ENCODE data around the gene AVPR2. TPM values are rescaled to one million over a fixed set of nuclear protein-coding genes. Genes with fewer than 3 reads are reported as not detected.

AVPR2 gene
- total RNA-seq, 1 experiment from 2014 or later = not detected

GRCh38 chrX:153925387-153925738, 20.9 kb downstream of the AVPR2 start:
- no peaks in the 10 kb centered on the region; the same call in 1 of the 2 replicates for H3K36me3 ChIP-seq (replicated peaks; ENCODE audit: control insufficient read depth, insufficient read depth, low read length)
- no peaks in the 10 kb centered on the region for H3K27me3 ChIP-seq (ENCODE audit: control insufficient read depth, insufficient read depth, low read length)
- H3K4me3 ChIP-seq (ENCODE audit: insufficient read depth, low read depth, low read length) = peak overlapping the region; percentile 66
- DNase-seq = no peak

- H3K27me3 ChIP-seq (ENCODE audit: control insufficient read depth, insufficient read depth, low read length) = no peaks in the 10 kb centered on the region
- no peaks in the 10 kb centered on the region; the same call in 1 of the 2 replicates for H3K36me3 ChIP-seq (replicated peaks; ENCODE audit: control insufficient read depth, insufficient read depth, low read length)
- peak within 1 kb of the TSS; percentile 66 for H3K4me3 ChIP-seq (ENCODE audit: insufficient read depth, low read depth, low read length)
- DNase-seq = peak; percentile 82
These were observed 21.5 kb downstream of the AVPR2 start, which contains the start of gene ARHGAP4 for GRCh38 chrX:153925739-153926551. Gene ARHGAP4, minus strand, starts transcription at chrX:153926264. Its CDS starts 62 bp downstream, at chrX:153926202.

DNA sequence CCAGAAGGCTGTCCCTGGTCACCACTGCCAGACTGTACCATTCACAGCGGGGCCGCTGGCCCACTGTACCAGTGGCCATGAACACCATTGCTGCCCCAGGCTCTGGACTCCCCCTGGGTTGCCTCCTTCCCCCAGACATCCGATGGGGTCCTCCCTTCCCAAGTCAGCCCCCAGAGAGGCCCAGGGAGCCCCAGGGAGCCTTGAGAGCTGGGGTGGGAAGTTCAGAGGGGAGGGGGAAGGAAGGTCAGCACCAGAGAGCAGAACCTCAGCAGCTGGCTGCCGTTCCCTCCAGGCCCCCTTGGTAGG, 22.0 kb downstream of the AVPR2 start:
- peak overlapping the region; percentile 66 for H3K4me3 ChIP-seq (ENCODE audit: insufficient read depth, low read depth, low read length)
- no peaks in the 10 kb centered on the region for H3K27me3 ChIP-seq (ENCODE audit: control insufficient read depth, insufficient read depth, low read length)
- DNase-seq = peak; percentile 81
- peaks cover 2% of the 10 kb centered on the region for H3K36me3 ChIP-seq (replicated peaks; ENCODE audit: control insufficient read depth, insufficient read depth, low read length)

GRCh38 chrX:153926858-153927671, 22.6 kb downstream of the AVPR2 start:
- Histone ChIP-seq H3K36me3 (replicated peaks; ENCODE audit: control insufficient read depth, insufficient read depth, low read length) (peaks cover 2% of the 10 kb centered on the region), H3K4me3 (ENCODE audit: insufficient read depth, low read depth, low read length) (peak overlapping the region; percentile 66)
- DNase-seq = no peak

GRCh38 chrX:153927672-153927921, 23.1 kb downstream of the AVPR2 start:
- DNase-seq = no peak
- Histone ChIP-seq H3K36me3 (replicated peaks; ENCODE audit: control insufficient read depth, insufficient read depth, low read length) (peaks cover 2% of the 10 kb centered on the region), H3K27me3 (ENCODE audit: control insufficient read depth, insufficient read depth, low read length) (no peaks in the 10 kb centered on the region), H3K4me3 (ENCODE audit: insufficient read depth, low read depth, low read length) (peak overlapping the region; percentile 66)

More at GRCh38 chrX:153926858-153927671, 22.6 kb downstream of the AVPR2 start:
- H3K27me3 ChIP-seq (ENCODE audit: control insufficient read depth, insufficient read depth, low read length) = no peaks in the 10 kb centered on the region

GRCh38 chrX:153927922-153928760, 23.7 kb downstream of the AVPR2 start:
- DNase-seq = peak; percentile 97
- Histone ChIP-seq H3K27me3 (ENCODE audit: control insufficient read depth, insufficient read depth, low read length) (no peaks in the 10 kb centered on the region), H3K36me3 (replicated peaks; ENCODE audit: control insufficient read depth, insufficient read depth, low read length) (peaks cover 2% of the 10 kb centered on the region)

DNA sequence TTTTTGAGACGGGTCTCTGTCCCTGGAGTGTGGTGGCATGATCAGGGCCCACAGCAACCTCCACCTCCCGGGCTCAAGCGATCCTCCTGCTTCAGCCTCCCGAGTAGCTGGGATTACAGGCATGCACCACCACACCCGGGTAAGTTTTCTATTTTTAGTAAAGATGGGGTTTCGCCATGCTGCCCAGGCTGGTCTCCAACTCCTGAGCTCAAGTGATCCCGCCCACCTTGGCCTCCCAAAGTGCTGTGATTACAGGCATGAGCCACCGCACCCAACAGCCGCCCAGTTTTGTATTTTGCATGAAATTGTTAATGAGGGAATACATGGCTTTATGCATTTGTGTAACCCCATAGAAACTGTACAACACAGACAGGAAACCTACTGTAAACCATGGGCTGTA, 24.4 kb downstream of the AVPR2 start:
- H3K27me3 ChIP-seq (ENCODE audit: control insufficient read depth, insufficient read depth, low read length) = no peaks in the 10 kb centered on the region
- H3K36me3 ChIP-seq (replicated peaks; ENCODE audit: control insufficient read depth, insufficient read depth, low read length) = peaks cover 2% of the 10 kb centered on the region
- no peak for DNase-seq
- H3K4me3 ChIP-seq (ENCODE audit: insufficient read depth, low read depth, low read length) = no peak overlapping the region; the same call in 1 of the 2 replicates

More at GRCh38 chrX:153927922-153928760, 23.7 kb downstream of the AVPR2 start:
- H3K4me3 ChIP-seq (ENCODE audit: insufficient read depth, low read depth, low read length) = peak overlapping the region; percentile 66

DNA sequence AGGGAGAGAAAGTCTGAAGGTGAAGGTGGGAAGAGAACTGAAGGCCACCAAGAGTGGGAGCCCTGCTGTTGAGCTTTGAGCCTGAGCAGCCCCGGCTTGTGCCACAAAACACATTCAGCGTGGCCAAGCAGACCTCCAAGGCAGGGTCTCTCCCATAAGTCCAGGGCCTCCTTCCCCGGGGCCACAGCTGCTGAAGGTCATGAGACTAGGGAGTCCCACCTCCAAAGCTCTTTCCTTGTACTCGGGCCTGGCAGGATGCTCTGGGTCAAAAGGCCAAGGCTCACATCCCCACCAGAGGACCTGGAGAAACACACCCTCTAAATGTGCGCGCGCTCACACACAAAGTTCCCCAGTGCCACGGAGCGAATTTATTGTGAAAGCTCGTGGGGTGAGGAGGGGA, 25.1 kb downstream of the AVPR2 start:
- no peak for DNase-seq
- Histone ChIP-seq H3K36me3 (replicated peaks; ENCODE audit: control insufficient read depth, insufficient read depth, low read length) (peaks cover 2% of the 10 kb centered on the region), H3K27me3 (ENCODE audit: control insufficient read depth, insufficient read depth, low read length) (no peaks in the 10 kb centered on the region), H3K4me3 (ENCODE audit: insufficient read depth, low read depth, low read length) (no peak overlapping the region)

- Histone ChIP-seq H3K36me3 (replicated peaks; ENCODE audit: control insufficient read depth, insufficient read depth, low read length) (peaks cover 2% of the 10 kb centered on the region), H3K4me3 (ENCODE audit: insufficient read depth, low read depth, low read length) (no peak overlapping the region), H3K27me3 (ENCODE audit: control insufficient read depth, insufficient read depth, low read length) (no peaks in the 10 kb centered on the region)
- DNase-seq = no peak
These were observed 25.8 kb downstream of the AVPR2 start for GRCh38 chrX:153930011-153930910.

GRCh38 chrX:153931151-153931550, 26.7 kb downstream of the AVPR2 start:
- Histone ChIP-seq H3K4me3 (ENCODE audit: insufficient read depth, low read depth, low read length) (no peak overlapping the region), H3K27me3 (ENCODE audit: control insufficient read depth, insufficient read depth, low read length) (no peaks in the 10 kb centered on the region), H3K36me3 (replicated peaks; ENCODE audit: control insufficient read depth, insufficient read depth, low read length) (peaks cover 2% of the 10 kb centered on the region)
- no peak for DNase-seq

DNA sequence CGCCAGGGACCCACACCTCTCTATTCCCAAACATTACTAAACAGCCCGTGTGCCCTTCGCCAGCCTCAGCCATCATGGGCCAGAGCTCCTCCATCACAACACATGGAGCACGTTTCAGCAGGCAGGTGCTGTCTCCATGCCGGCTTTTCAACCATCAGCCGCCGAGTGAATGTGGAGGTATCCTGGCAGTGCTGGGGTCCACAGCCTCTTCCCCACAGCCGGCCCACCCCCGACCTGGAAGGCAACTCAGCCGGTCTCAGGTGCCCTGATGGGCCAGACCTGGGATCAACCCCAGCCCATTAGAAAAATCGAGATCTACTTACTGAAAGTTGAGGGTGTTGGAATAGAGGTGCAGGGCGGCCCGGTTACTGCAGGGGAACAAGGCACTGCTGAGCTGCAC, 27.3 kb downstream of the AVPR2 start:
- H3K36me3 ChIP-seq (replicated peaks; ENCODE audit: control insufficient read depth, insufficient read depth, low read length) = peaks cover 2% of the 10 kb centered on the region
- H3K27me3 ChIP-seq (ENCODE audit: control insufficient read depth, insufficient read depth, low read length) = no peaks in the 10 kb centered on the region
- no peak for DNase-seq
- no peak overlapping the region for H3K4me3 ChIP-seq (ENCODE audit: insufficient read depth, low read depth, low read length)

DNA sequence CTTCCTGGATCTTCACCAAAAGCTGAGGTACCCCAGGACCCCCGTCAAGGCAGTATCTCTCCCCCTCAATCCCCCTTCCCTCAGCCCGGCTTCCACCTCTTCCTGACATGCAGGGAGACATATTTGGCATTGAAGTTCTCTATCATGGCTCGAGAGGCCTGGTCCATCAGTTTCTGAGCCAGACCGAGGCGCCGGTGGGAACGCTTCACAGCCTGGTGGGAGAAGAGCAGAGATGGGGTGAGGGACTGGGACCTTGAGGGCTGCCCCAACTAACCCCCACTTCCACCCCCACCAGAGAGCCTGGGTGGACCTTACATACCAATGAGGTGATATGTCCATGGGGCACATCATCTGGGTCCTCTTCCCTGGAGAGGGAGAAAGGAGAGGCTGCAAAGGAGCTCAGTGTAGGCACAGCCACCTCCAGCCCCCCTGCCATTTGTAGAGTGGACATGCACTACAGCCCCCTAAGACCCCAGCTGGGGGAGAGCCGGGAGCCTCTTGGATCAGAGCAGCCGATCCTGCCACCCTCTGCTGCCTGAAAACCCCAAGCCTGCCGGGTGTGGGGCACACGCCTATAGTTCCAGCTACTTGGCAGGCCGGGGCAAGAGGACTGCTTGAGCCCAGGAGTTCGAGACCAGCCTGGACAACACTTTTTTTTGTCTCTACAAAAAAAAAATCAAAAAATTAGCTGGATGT, 27.9 kb downstream of the AVPR2 start:
- Histone ChIP-seq H3K36me3 (replicated peaks; ENCODE audit: control insufficient read depth, insufficient read depth, low read length) (peaks cover 2% of the 10 kb centered on the region), H3K4me3 (ENCODE audit: insufficient read depth, low read depth, low read length) (no peak overlapping the region), H3K27me3 (ENCODE audit: control insufficient read depth, insufficient read depth, low read length) (no peaks in the 10 kb centered on the region)
- no peak for DNase-seq

GRCh38 chrX:153933748-153934147, 29.3 kb downstream of the AVPR2 start:
- H3K36me3 ChIP-seq (replicated peaks; ENCODE audit: control insufficient read depth, insufficient read depth, low read length) = peaks cover 2% of the 10 kb centered on the region
- no peaks in the 10 kb centered on the region for H3K27me3 ChIP-seq (ENCODE audit: control insufficient read depth, insufficient read depth, low read length)
- DNase-seq = no peak
- H3K4me3 ChIP-seq (ENCODE audit: insufficient read depth, low read depth, low read length) = no peak overlapping the region; the same call in 1 of the 2 replicates
